Cortex of kidney (tissue), 1 donor: ENCODE measurements around the gene PITPNC1.
"Not testable (repeated sequence)": the region's sequence is repeated elsewhere in the genome, so short reads cannot be mapped to it uniquely, and the experiment has no call there.

Source experiments
- DNase-seq: peaks from one replicate; lab custom pipeline; 2025; lab: John Stamatoyannopoulos, UW

The PITPNC1 gene

GRCh38 chr17:67624886-67625656, 248.0 kb downstream of the PITPNC1 start:
- no peak for DNase-seq

- DNase-seq = no peak
Observed at GRCh38 chr17:67625971-67626370, 248.9 kb downstream of the PITPNC1 start.

DNA sequence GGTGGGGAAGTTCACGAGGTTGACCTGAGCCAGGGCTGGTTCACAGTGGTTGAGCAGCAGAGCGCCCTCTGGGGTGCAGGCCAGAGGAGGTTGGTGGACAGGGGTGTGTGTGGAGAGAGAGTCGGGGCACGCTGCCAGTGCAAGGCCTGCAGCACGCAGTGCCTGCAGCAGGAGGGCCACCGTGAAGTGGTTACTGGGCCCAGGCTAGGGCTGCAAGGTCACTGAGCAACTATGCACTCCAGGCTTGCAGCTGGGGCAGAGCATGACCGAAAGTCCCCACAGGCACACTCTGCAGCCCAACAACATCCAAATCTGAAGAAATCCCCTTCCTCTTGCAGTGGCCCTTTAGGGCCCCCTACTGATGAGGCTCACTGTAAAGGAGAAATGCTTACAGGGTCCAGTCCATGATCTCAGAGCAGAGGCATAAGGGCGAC, 251.5 kb downstream of the PITPNC1 start:
- no peak for DNase-seq

- no peak for DNase-seq
Observed at GRCh38 chr17:67629971-67630320, 252.9 kb downstream of the PITPNC1 start.

- not testable (repeated sequence) for DNase-seq
Observed at GRCh38 chr17:67630836-67631235, 253.8 kb downstream of the PITPNC1 start.

- DNase-seq = no peak
Observed at GRCh38 chr17:67632141-67632540, 255.1 kb downstream of the PITPNC1 start.

DNA sequence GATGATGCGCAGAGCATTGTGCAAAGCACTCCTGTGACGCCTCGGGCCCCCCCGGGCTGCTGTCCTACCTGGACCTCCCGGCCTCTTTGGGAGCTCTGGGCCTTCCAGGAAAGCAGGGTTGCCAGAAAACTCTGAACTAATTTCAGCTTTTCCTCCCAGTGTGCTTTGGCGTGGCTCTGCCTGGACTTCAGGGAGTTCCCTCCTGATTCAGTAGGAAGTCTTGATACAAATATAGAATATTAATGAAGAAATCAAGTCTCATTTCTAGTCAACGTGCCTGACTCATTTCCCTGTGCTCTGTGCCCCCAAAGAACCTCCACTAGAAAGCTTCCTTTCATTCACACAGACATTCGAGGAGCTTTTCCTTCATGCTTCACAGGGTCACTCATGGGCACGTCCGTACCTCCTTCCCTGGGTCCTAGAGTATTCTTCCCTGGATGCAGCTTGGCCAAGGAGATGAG, 256.7 kb downstream of the PITPNC1 start:
- no peak for DNase-seq

GRCh38 chr17:67635681-67636080, 258.6 kb downstream of the PITPNC1 start:
- DNase-seq = no peak

- no peak for DNase-seq
Observed at GRCh38 chr17:67636312-67636711, 259.2 kb downstream of the PITPNC1 start.

DNA sequence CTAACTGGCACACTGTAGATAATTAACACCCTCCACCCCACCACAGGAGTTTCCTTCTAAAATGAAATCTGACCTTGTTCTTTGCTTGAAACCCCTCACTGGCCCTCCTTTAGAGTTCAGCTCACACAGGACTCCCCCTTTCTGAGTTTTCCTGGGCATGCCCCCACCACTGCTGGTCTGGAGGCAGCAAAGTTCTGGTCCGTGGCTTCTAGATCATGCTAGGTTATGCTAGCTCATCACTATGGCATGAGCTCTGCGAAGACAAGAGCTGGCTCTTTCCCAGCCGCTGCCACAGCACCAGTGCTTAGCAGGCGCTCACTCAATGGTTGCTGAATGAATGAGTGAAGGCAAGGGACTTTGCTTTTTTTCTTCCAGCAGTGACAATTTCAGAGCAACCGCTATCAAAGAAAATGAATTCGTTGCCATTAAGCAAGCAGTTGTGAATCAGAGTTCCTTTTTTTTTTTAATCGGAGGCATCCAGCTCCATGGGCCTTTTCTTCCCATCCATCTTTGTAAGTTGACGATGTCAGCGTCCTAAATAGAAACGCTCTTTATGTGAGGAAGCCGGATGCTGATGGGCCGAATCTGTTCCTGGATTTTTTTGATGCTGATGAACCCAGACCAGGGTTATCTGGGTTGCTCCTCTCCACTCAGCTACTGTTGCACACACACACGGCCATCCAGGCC, 259.9 kb downstream of the PITPNC1 start:
- no peak for DNase-seq

DNA sequence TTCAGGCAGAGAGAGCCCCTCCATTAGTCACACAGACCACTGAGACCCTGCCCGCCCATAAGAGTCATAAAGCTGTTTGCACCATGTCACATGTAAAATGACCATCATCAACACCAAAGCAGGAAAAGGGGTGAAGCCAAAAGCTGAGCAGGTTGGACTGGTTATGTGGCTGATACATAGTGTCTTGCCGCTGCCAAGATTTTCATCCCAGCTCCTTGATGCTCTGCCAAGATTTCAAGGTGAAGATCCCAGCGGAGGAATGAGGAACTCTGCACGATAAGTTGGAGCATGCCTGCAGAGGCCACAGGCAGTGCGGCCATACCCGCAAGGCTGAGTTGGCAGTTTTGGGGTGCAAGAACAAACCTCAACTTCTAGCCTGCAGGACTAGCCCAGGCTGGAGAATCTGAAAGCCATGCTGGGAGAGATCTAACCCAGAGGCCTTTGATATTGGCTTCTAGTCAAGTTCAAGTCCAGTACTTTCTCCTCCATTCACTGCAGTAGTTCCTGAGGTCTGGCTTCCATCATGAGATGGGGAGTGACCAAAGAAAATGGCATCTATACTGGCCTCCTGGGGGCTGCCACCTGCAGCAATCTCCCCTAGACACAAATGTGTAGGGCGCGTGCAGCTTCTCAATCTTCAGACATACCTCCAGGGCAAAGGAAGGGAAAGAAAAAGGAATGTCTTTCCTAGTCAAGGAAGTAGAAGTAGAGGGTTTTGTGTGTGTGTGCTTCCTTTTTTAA, 261.0 kb downstream of the PITPNC1 start:
- DNase-seq = no peak

DNA sequence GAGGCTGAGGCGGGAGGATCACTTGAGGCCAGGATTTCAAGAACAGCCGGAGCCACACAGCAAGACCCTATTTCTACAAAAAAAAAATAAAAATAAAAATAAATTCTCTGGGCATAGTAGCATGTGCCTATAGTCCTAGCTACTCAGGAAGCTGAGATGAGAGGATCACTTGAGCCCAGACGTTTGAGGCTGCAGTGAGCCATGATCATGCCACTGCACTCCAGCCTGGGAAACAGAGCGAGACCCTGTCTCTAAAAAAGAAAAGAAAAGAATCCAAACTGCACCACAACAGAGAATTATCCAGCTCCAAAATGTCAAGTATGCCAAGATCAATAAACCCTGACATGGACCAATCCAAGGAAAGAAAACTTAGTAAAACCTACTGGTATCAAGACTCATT, 261.8 kb downstream of the PITPNC1 start:
- no peak for DNase-seq

GRCh38 chr17:67639555-67639954, 262.5 kb downstream of the PITPNC1 start:
- DNase-seq = no peak

- DNase-seq = no peak
Observed at GRCh38 chr17:67639979-67640378, 262.9 kb downstream of the PITPNC1 start.

GRCh38 chr17:67642488-67642887, 265.4 kb downstream of the PITPNC1 start:
- DNase-seq = no peak

- no peak for DNase-seq
Observed at GRCh38 chr17:67644061-67644460, 267.0 kb downstream of the PITPNC1 start.

GRCh38 chr17:67645195-67645594, 268.1 kb downstream of the PITPNC1 start:
- DNase-seq = not testable (repeated sequence)

DNA sequence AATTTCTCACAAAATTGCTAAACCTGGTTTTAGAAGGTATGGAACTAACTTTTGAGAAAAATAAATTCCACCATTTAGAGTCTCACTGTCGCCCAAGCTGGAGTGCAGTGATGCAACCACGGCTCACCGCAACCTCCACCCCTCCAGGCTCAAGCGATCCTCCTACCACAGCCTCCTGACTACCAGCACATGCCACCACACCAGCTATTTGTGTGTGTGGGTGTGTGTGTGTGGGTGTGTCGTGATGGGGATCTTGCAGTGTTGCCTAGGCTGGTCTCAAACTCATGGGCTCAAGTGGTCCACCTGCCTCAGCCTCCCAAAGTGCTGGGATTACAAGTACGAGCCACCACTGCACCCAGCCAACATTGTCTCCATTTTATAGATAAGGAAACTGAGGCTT, 269.4 kb downstream of the PITPNC1 start:
- no peak for DNase-seq

- DNase-seq = no peak
Observed at GRCh38 chr17:67647482-67647881, 270.4 kb downstream of the PITPNC1 start.

GRCh38 chr17:67648032-67648905, 271.2 kb downstream of the PITPNC1 start:
- no peak for DNase-seq

DNA sequence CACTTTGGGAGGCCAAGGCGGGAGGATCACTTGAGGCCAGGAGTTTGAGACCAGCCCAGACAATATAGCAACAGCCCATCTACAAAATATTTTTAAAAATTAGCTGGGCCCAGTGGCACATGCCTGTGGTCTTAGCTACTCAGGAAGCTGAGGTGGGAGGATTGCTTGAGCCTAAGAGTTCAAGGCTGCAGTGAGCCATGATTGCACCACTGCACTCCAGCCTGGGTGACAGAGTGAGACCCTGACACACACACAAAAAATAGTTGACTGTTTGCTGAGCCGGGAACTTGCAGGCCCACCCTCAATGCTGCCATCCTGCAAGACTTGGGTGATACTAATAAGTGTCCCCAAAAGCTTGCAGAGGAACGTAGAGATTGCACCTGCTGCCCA, 271.8 kb downstream of the PITPNC1 start:
- DNase-seq = not testable (repeated sequence)

DNA sequence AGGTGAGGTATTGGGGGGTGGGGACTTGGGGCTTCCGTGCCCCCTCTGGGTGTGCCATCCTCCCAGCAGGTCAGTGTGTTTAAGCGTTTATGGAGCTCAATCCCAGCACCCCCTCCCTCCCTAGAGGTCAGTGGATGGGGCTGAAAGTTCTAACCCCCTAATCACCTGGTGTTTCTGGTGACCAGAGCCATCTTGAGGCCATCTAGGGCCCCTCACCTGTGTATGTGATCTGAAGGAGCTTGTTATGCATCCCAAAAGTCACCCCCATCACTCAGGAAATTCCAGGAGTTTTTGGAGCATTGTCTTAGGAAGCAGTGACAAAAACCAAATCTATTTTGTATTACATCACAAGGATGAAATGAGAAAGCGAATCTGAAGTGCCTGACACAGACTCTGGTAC, 272.8 kb downstream of the PITPNC1 start:
- no peak for DNase-seq
